OCI-M2 (cell line): ENCODE results near the gene EPHB6.

Experiments used
- DNase-seq: peaks from one replicate; lab custom pipeline; 2025; ENCODE audit not compliant: unreplicated experiment; lab: John Stamatoyannopoulos, UW

The EPHB6 gene

GRCh38 chr7:142864980-142865747 lies 10.3 kb downstream of the EPHB6 start:
- no peak for DNase-seq

DNA sequence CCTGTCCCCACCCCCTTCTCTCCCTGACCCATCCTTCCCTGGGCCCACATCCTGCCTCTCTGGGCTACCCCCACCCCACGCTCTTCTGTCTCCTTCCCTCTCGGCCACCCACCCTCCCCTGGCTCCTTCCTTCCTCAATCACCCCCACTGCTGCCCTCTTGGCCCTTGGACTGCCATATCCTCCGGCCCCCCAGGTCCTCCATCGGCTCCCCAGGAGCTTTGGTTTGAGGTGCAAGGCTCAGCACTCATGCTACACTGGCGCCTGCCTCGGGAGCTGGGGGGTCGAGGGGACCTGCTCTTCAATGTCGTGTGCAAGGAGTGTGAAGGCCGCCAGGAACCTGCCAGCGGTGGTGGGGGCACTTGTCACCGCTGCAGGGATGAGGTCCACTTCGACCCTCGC lies 10.9 kb downstream of the EPHB6 start:
- no peak for DNase-seq

DNA sequence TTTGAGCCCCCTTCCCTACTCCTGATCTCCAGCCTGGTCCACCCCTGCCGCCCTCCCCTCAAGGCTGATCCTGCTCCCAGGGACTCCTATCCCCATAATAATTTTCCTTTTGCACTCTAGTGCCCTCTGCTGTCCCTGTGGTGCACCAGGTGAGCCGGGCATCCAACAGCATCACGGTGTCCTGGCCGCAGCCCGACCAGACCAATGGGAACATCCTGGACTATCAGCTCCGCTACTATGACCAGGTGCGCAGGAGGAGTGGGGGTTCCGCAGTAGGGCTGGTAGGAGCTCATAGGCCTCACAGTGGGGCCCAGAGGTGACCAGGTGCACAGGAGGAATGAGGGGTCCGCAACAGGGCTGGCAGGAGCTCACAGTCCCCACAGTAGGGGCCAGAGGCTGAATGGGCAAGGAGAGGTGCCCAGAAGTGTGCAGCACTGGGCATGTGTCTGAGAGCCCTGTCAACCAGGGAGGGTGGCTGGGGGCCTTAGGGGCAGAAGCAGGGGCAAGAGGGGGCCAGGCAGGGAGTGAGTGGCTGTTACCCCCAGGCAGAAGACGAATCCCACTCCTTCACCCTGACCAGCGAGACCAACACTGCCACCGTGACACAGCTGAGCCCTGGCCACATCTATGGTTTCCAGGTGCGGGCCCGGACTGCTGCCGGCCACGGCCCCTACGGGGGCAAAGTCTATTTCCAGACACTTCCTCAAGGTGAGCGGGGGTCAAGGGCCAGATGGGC lies 11.7 kb downstream of the EPHB6 start:
- no peak for DNase-seq

- no peak for DNase-seq
Observed at GRCh38 chr7:142867097-142867378, 12.2 kb downstream of the EPHB6 start.

GRCh38 chr7:142867398-142868187 lies 12.7 kb downstream of the EPHB6 start:
- no peak for DNase-seq

- DNase-seq: no peak
Observed at GRCh38 chr7:142868188-142868985, 13.5 kb downstream of the EPHB6 start.

DNA sequence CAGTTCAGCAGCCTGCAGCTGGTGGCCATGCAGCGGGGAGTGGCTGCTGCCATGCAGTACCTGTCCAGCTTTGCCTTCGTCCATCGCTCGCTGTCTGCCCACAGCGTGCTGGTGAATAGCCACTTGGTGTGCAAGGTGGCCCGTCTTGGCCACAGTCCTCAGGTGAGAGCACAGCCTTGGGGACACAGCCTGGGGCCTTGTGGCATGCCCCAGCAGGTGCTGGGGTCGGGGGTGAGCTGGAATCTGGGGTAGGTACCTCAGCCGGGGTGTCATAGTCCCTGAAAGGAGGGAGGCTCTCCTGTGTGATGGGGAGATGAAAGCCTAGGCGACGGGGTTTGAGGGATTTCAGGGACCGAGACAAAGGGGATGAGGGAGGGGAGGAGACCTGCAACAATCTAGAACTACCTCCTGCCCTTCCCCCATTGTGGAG lies 14.1 kb downstream of the EPHB6 start:
- DNase-seq: no peak

DNA sequence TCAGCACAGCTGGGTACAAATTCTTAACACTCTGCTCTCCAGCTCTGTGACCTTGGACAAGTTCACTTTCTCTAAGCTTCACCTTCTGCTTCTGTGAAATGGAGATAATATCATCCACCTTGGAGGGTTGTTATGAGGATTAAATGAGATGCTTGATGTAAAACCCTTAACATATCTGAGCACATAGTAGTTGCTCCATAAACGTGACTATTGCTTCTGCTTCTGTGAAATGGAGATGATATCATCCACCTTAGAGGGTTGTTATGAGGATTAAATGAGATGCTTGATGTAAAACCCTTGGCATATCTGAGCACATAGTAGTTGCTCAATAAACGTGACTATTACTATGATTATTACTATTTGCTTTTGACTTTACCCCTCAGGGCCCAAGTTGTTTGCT lies 14.6 kb downstream of the EPHB6 start:
- DNase-seq: no peak

- DNase-seq: no peak
Observed at GRCh38 chr7:142870147-142870559, 15.3 kb downstream of the EPHB6 start.

- DNase-seq: no peak
Observed at GRCh38 chr7:142870566-142871259, 15.8 kb downstream of the EPHB6 start.

- no peak for DNase-seq
Observed at GRCh38 chr7:142871260-142872105, 16.6 kb downstream of the EPHB6 start.

- DNase-seq: no peak
Observed at GRCh38 chr7:142872106-142872675, 17.3 kb downstream of the EPHB6 start.

DNA sequence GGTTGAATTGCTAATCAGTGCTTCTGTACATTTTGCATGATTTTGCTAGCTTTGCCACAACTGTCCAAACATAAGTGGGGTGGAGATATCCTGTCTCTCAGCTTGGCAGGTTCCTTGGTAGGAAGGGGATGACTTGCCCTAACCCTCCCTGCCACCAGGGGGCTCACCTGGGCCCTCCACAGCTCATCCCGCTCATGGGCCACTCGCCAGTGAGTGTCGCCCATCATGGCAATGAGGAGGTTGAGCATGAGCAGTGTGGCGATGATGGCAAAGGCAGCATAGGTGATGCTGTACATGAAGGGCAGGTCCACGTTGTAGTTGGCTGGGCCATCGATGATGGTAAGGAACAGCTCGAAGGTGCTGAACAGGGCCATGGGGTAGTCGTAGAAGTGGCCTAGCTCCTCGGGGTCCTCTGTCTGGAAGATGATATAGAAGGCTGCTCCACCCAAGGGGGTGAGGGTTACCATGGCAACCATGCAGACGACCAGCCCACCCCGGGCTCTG lies 18.5 kb downstream of the EPHB6 start:
- DNase-seq: no peak

DNA sequence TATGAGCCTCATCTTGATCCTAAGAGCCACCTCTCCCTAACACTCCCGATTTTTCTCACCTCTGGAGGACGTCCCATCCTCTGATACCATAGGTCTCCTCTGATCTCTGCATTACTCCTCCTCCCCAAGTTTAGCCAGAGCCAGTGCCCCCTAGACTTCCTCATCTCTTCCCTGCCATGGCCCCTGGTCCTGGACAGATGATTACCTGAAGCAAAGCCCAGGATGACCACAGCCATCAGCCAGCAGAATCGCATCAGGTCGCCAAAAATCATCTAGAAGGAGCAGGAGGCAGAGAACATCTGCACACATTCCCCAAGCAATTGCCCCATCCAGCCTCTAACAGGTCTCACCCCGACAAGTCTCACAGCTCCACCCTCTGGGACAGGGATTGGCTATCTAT lies 19.0 kb downstream of the EPHB6 start:
- no peak for DNase-seq

GRCh38 chr7:142874409-142874808 lies 19.5 kb downstream of the EPHB6 start:
- DNase-seq: no peak

- DNase-seq: no peak
Observed at GRCh38 chr7:142874837-142875236, 20.0 kb downstream of the EPHB6 start.

DNA sequence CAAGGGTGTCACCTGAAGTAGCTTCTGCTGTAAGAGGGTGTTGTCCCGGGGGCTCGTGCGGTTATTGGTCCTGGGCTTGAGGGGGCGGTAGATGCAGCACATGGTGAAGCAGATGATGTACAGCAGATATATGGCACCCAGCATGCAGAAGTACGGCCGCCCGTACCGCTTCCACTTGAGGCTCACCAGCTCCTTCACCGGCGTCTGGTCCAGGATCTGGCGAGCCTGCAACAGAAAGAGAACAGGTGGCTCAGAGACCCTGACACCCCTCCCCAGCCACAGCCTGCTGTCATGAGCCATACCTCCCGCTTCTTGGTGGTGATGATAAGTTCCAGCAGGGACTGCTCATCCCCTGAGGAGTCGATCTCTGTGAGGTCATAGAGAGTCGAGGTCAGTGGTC lies 20.6 kb downstream of the EPHB6 start:
- no peak for DNase-seq

GRCh38 chr7:142876236-142876960 lies 21.5 kb downstream of the EPHB6 start:
- DNase-seq: no peak
